Measurements from ENCODE around the gene CYLC1. TPM values are rescaled to one million over a fixed set of nuclear protein-coding genes. Genes with fewer than 3 reads are reported as not detected.

The CYLC1 gene, protein sequence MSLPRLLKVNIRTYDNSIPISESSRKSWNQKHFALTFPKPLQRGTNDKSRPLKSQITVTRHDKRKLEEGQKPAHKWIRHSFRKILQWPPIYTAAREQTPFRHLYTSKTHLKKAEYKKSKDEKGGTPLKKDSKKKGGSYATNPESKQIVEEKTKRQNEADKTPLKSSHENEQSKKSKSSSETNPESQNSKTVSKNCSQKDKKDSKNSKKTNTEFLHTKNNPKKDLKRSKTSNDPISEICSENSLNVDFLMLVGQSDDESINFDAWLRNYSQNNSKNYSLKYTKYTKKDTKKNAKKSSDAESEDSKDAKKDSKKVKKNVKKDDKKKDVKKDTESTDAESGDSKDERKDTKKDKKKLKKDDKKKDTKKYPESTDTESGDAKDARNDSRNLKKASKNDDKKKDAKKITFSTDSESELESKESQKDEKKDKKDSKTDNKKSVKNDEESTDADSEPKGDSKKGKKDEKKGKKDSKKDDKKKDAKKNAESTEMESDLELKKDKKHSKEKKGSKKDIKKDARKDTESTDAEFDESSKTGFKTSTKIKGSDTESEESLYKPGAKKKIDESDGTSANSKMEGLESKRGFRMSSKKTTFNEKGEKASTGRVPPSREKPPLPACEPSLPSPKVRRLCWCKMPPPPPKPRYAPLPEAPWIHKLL
- not detected in 2 replicates for total RNA-seq

DNA sequence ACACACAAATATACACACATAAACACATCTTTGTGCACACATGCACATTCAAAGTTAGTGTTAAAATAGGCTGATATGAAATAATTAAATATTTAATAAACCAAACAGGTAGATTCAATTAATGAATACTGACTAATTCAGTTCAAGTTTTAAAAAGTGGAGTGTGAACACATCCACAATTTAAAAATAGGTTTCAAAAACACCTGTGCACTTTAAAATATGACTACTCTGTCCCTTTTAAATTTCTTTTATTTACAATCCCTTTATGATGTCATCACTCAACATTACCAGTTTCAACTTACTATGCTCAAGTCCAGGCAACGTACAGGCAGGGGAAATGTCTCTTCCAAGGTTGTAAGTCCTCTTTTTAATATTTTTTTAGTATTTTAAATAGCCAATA, at the start of gene CYLC1:
CYLC1 (plus strand) TSS at position 301 of the 400 bp plus-strand sequence; CDS start at position 338, 37 bp downstream.

